Heart left ventricle (tissue), 13 donors: ENCODE measurements around the gene RGS9.

Experiments
- POLR2A ChIP-seq, 2 donors: fragments of 450-650 bp; IDR thresholded peaks; one replicate each; pipeline ENCODE4 v1.6.1; 2017; ENCODE audit warnings: antibody characterized with exemption in 2 of 2, mild to moderate bottlenecking in 2 of 2, moderate library complexity in 2 of 2
- TF ChIP-seq, protein P1 (sequence below), 12 donors: fragments of 200-600 bp; sonication (generic) in 4 of 12; IDR thresholded peaks; one replicate each; pipeline versions ENCODE4 v1.5.0 to v1.8.0; 2018 to 2022; ENCODE audit warnings: antibody characterized with exemption in 12 of 12, mild to moderate bottlenecking in 5 of 12
- donor health status: ischemic (EF 13 %, LVEDD 7.1; RV severe dilation, severe dysfunction).
- donor health status: DM: no; HTN: yes; CAD: no.
- donor health status: DM: no; HTN: no; CAD: no.
- donor health status: ischemic (EF 25% LVEDD 6.9; RV normal size, moderate dysfunction).
- donor health status: ischemic (EF 25% LVEDD 5.7; RV mildly dilated, moderate dysfunction).
- donor health status: ischemic (EF 35%, LVEDD 5.7; RV mildly dilated, moderate dysfunction).
- donor health status: nonischemic (EF 11% LVEDD 7.7; RV severe dilation, severe dysfunction).
- donor health status: DM: yes; HTN: yes; CAD: no.
- donor health status: PGD.
- donor health status: ischemic (EF 29% LVEDD 5.4; RV normal size, mild dysfunction).
- donor health status: nonischemic (EF 23%, LVEDD 6.1; RV moderate dilation, normal function).

DNA sequence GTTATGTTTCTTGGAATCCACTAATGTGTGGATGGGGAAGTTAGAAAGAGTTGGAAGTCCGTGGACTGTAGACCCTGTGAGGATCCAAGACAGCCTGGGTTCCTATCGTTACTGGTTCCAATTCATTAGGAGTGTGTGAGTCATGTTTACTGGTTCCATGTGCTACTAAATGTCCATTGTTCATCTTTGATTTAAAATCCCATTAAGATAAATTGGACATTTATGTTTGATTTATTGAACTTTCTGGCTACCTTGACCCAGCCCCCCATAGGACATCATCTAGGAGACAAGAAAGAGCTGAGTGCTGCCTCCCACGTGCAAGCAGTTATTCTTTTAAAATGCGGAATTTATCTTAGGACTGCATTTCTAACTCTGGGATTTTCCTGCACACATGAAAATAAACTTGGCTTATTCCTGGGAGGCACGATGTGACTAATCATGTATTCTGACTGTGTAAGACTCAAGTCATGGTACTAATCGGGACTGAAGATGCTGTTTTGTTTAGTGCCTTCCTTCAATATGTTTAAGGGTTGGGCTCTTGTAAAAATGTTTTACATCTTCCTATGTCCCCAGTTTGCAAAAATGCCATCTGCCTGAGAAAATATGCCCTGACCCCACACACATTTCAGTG, 53.4 kb downstream of the RGS9 start:
- TF ChIP-seq POLR2A (IDR thresholded peaks at IDR 0.05): no peak
- TF ChIP-seq, protein P1, sequence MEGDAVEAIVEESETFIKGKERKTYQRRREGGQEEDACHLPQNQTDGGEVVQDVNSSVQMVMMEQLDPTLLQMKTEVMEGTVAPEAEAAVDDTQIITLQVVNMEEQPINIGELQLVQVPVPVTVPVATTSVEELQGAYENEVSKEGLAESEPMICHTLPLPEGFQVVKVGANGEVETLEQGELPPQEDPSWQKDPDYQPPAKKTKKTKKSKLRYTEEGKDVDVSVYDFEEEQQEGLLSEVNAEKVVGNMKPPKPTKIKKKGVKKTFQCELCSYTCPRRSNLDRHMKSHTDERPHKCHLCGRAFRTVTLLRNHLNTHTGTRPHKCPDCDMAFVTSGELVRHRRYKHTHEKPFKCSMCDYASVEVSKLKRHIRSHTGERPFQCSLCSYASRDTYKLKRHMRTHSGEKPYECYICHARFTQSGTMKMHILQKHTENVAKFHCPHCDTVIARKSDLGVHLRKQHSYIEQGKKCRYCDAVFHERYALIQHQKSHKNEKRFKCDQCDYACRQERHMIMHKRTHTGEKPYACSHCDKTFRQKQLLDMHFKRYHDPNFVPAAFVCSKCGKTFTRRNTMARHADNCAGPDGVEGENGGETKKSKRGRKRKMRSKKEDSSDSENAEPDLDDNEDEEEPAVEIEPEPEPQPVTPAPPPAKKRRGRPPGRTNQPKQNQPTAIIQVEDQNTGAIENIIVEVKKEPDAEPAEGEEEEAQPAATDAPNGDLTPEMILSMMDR (IDR thresholded peaks at IDR 0.05): no peak
